Mammary epithelial cell (primary cell): ENCODE data around the gene WAC.

Source experiments
- CTCF ChIP-seq, 2 donors: IDR thresholded peaks in 1 of 2; conservative IDR thresholded peaks in 1 of 2; 2 replicates each; pipeline ENCODE4 v1.5.1; 2011 to 2012; ENCODE audit warnings: inconsistent platforms in 2 of 2, low read length in 2 of 2, mild to moderate bottlenecking in 2 of 2, control low read depth in 1 of 2, low read depth in 1 of 2; ENCODE audit not compliant: insufficient read depth in 1 of 2; ENCODE audit errors: extremely low read depth in 1 of 2
- EZH2 ChIP-seq: IDR thresholded peaks from 2 replicates; pipeline ENCODE4 v1.6.1; 2012; ENCODE audit warnings: low read length, inconsistent platforms, borderline replicate concordance

- TF ChIP-seq CTCF (conservative IDR thresholded peaks at IDR 0.05 in 1 of 2, IDR thresholded peaks at IDR 0.05 in 1 of 2; ENCODE audit: extremely low read depth in 1 of 2, insufficient read depth in 1 of 2, low read depth in 1 of 2, low read length in 2 of 2): no peak
- no peak for TF ChIP-seq EZH2
These were observed 23.2 kb downstream of the WAC start for GRCh38 chr10:28556142-28556541.
